Smooth muscle cell of the brain vasculature (primary cell): ENCODE measurements around the gene SHOX.
"Not testable (repeated sequence)": the region's sequence is repeated elsewhere in the genome, so short reads cannot be mapped to it uniquely, and the experiment has no call there.

Experiments used
- DNase-seq: peaks from one replicate; pipeline ENCODE4 v3.0.0-alpha.2; 2012; ENCODE audit warnings: low read depth, low spot score

SHOX gene

DNA sequence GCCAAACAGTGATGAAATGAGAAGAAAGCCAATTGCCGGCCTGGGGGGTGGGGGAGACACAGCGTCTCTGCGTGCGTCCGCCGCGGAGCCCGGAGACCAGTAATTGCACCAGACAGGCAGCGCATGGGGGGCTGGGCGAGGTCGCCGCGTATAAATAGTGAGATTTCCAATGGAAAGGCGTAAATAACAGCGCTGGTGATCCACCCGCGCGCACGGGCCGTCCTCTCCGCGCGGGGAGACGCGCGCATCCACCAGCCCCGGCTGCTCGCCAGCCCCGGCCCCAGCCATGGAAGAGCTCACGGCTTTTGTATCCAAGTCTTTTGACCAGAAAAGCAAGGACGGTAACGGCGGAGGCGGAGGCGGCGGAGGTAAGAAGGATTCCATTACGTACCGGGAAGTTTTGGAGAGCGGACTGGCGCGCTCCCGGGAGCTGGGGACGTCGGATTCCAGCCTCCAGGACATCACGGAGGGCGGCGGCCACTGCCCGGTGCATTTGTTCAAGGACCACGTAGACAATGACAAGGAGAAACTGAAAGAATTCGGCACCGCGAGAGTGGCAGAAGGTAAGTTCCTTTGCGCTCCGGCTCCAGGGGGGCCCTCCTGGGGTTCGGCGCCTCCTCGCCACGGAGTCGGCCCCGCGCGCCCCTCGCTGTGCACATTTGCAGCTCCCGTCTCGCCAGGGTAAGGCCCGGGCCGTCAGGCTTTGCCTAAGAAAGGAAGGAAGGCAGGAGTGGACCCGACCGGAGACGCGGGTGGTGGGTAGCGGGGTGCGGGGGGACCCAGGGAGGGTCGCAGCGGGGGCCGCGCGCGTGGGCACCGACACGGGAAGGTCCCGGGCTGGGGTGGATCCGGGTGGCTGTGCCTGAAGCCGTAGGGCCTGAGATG is at the start of gene SHOX:
Gene SHOX (plus strand): TSS at position 180 of the 885 bp plus-strand sequence. CDS start 107 bp downstream, at position 287.
- no peak for DNase-seq

GRCh38 chrX:581066-581465 is 49.5 kb upstream of the SHOX start:
- no peak for DNase-seq

DNA sequence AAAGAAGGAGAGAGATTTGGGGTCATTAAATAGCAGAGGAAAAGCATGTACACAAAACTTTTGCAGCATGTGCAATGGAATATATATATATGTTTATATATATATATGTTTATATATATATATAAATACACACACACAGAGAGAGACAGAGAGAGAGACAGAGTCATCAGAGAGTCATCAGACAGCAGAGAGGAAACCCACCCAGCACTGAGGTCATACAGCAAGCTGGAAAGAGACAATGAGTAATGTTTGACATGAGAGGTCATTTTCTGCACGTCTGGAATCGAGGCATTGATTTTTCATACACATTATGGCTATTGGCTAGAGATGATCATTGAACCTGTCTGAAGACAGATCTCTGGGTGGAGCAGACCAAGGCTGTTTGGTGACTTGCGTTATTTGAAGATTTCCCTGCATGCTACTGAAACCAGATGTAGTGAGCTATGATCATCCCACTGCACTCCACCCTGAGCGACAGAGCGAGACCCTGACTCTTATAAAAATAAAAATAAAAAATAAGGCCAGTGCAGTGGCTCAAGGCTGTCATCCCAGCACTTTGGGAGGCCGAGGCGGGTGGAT is 48.8 kb upstream of the SHOX start:
- no peak for DNase-seq

- no peak for DNase-seq
These were observed 46.0 kb upstream of the SHOX start for GRCh38 chrX:584572-584971.

DNA sequence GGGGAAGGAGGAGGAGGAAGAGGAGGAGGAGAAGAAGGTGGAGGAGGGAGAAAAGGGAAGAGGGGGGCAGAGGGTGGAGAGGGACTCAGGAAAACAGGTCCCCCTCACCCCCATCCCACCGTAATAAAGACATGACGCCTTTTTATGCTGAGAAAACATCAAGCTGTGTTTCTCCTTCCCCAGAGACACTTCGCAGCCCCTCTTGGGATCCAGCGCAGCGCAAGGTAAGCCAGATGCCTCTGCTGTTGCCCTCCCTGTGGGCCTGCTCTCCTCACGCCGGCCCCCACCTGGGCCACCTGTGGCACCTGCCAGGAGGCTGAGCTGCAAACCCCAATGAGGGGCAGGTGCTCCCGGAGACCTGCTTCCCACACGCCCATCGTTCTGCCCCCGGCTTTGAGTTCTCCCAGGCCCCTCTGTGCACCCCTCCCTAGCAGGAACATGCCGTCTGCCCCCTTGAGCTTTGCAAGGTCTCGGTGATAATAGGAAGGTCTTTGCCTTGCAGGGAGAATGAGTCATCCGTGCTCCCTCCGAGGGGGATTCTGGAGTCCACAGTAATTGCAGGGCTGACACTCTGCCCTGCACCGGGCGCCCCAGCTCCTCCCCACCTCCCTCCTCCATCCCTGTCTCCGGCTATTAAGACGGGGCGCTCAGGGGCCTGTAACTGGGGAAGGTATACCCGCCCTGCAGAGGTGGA is 45.3 kb upstream of the SHOX start:
- DNase-seq = no peak

DNA sequence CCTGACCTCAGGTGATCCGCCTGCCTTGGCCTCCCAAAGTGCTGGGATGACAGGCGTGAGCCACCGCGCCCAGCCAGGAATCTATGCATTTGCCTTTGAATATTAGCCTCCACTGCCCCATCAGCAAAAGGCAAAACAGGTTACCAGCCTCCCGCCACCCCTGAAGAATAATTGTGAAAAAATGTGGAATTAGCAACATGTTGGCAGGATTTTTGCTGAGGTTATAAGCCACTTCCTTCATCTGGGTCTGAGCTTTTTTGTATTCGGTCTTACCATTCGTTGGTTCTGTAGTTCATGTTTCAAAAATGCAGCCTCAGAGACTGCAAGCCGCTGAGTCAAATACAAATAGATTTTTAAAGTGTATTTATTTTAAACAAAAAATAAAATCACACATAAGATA is 44.2 kb upstream of the SHOX start:
- DNase-seq = no peak

DNA sequence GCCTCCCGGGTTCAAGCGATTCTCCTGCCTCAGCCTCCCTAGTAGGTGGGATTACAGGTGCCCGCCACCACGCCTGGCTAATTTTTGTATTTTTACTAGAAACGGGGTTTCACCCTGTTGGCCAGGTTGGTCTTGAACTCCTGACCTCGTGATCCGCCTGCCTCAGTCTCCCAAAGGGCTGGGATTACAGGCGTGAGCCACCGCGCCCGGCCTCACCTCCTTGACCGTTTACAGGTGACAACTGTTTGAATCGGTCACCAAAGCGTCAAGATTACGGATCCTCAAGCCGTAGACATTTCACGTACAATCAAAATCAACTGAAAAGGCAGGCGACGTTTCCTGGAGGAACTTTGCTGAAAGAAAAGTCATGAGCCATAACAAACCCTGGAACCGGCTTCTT is 41.3 kb upstream of the SHOX start:
- not testable (repeated sequence) for DNase-seq

DNA sequence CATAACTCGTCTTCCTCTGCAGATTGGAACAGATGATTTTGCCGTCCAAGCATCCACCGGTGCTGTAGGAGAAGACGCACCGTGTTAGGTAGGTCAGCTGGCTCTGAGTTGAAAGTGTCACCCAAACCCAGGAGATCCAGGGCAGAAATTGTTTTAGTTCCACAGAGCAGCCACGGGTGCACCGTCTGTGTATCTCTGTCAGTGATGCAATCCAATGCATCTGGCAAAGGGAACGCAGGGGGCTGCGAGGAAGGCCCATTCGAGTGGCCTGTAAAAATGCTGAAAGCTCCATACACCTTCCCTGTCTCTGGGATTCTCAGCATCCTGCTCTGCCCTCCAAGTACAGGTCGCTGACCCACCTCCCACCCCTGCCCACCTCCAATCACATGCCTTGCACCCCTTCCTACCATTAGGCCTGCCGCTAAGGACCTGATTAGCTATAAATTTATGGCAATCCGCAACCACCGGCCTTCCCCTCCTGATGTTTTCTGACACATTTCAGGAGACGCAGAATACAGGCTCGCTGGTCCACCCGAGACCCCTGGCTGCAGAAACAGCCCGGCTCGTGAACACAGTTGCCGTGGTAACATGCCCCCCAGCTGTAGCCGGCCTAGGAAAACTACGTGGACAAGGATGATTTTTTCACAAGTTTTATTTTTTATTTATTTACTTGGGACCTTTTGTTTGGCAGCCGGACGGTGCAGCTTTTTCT is 39.7 kb upstream of the SHOX start:
- DNase-seq = no peak

- DNase-seq = no peak
These were observed 30.5 kb upstream of the SHOX start for GRCh38 chrX:599837-600715.

GRCh38 chrX:603029-603428 is 27.6 kb upstream of the SHOX start:
- not testable (repeated sequence) for DNase-seq

- not testable (repeated sequence) for DNase-seq
These were observed 26.0 kb upstream of the SHOX start for GRCh38 chrX:604616-605015.

DNA sequence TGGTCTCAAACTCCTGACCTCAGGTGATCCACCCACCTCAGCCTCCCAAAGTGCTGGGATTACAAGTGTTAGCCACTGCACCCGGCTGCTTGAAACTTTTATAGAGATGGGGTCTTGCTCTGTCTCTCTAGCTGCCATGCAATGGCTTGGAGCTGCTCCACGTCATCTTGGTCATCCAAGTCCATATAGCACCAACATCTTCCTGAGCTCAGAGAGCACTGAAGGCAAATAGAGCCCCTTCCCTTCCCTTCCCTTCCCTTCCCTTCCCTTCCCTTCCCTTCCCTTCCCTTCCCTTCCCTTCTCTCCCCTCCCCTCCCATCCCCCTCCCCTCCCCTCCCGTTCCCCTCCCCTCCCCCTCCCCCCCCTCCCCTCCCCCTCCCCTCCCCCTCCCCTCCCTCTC is 22.5 kb upstream of the SHOX start:
- DNase-seq = not testable (repeated sequence)

DNA sequence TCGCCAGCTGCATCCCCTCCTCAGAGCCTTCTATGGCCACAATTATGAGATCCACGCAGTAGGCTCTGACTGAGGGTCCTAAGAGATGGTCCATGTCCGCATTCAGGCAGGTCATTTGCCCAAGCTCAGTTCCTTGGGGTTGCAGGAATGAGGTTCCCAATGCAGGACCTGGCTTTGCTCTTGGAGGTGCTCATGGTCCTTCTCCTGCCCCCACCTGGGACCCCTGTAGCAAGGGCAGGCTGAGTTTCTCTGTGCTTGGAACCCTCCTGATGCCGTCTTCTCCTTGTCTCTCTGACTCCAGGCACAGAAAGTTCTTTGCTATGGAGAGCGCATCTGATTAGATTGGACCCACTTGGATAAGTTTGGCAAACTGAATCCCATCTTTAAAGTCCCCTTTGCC is 16.5 kb upstream of the SHOX start:
- no peak for DNase-seq

- no peak for DNase-seq
These were observed 13.2 kb upstream of the SHOX start for GRCh38 chrX:617401-617800.

DNA sequence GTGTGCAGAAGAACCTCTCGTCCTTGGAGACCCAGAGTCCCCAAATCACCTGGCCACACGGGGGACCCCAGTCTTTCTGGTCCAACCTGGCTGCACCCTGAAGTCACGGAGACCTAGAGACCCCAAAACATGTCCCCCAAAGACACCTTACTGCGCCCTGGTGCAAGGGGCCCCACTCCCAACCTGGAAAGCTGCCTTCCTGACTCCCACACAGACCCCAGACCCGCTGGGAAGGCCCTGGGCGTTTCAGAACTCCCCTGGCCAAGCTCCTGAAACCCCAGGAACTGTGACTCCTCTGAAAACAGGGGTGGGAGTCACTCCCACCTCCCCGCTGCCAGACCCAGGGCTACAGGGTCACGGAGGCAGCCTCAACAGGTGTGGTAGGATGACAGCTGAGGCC is 12.7 kb upstream of the SHOX start:
- no peak for DNase-seq

DNA sequence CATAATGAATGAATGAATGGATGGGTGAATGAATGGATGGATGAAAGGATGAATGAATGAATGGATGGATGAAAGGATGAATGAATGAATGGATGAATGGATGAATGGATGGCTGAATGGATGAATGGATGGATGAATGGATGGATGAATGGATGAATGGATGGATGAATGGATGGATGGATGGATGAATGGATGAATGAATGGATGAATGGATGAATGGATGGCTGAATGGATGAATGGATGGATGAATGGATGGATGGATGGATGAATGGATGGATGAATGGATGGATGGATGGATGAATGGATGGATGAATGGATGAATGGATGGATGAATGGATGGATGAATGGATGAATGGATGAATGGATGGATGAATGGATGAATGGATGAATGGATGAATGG is 12.3 kb upstream of the SHOX start:
- not testable (repeated sequence) for DNase-seq

DNA sequence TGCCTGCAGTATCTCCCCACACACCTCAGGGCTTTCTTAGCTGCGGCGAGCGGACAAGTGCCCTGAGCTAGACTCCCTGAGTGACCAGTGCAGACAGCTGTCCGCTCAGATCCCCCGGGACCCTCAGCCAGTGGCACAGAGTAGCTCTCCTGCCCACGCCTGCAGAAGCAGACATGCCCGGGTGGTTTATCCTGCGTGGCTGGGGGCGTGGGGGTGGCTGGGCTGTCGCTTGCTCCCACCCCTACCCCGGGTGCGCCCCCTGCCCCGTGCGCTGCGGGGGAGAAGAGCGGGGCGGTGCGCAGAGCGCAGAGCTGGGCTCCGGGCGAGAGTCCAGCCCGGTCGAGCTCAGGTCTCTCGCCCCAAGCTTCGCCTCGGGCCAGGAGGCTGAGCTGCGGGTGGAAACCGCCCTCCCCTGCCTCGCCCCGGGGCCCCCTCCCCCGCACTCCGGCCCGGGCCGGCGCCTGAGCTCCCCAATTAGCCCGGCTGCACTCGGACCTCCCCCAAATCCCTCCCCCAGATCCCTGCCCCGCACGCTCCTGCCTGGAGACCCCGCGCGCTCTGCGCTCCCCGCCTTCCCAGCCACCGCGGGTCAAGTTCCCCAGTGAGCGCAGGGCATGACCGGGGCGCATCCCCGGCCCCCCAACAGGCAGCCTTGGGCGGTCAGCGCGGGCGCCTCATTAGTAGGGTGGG is 11.7 kb upstream of the SHOX start:
- no peak for DNase-seq

DNA sequence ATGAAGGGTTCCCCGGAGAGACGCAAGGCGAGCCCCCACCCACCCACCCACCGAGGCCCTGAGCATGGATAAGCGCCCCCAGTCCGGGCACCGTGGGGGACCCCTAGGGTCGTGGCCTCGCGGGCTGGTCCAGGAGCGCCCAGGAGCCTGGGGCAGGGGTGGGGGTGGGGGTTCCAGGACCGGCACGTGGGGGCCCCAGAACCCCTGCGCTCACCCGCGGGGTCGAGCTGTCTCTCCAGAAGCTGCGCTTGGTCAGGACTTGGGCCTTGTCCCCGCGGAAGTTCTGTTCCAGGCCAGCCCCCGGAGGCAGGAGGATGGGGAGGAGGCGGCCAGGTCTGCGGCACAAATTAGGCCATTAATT is 11.2 kb upstream of the SHOX start:
- DNase-seq = no peak

DNA sequence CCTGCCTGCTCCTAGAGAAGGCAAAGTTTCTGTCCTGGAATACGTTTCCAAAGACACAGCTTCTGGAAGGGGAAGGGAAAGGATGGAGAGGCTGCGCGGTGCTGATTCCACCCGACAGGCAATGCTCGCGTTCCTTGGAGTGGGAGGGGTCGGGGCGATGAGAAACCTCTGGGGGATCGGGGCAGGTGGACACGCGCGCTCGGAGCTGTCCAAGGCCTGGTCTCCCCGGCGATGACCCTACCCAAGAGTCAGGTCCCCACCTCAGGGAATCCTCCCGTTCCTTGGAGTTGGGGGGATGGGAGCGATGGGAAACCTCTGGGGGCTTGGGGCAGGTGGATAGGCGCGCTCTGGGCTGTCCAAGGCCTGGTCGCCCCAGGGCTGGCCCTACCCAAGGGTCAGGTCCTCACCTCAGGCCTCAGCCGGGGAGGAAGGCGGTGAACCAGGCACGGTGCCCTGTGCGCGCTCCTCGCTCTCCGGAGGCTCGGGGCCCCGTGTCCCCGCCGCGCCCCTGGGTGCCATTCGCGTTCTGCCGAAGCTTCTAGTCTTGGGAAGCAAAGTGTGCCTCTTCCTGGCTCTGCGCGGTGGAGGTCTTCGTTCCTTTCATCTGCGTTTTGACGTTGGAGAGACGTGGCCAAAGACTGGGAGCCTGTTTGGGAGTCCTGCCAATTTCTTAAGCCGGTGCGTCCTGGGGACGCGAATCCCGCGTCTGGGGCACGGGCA is 10.6 kb upstream of the SHOX start:
- DNase-seq = no peak
